ENCODE measurements around the gene EHHADH.

GRCh38 chr3:185282696-185283373 is 29.0 kb upstream of the EHHADH start:
- TF ChIP-seq EZH2phosphoT487 (IDR thresholded peaks at IDR 0.05) (no peak), EZH2 (IDR thresholded peaks at IDR 0.05) (no peak)
- TF ChIP-seq, protein P1, sequence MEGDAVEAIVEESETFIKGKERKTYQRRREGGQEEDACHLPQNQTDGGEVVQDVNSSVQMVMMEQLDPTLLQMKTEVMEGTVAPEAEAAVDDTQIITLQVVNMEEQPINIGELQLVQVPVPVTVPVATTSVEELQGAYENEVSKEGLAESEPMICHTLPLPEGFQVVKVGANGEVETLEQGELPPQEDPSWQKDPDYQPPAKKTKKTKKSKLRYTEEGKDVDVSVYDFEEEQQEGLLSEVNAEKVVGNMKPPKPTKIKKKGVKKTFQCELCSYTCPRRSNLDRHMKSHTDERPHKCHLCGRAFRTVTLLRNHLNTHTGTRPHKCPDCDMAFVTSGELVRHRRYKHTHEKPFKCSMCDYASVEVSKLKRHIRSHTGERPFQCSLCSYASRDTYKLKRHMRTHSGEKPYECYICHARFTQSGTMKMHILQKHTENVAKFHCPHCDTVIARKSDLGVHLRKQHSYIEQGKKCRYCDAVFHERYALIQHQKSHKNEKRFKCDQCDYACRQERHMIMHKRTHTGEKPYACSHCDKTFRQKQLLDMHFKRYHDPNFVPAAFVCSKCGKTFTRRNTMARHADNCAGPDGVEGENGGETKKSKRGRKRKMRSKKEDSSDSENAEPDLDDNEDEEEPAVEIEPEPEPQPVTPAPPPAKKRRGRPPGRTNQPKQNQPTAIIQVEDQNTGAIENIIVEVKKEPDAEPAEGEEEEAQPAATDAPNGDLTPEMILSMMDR (IDR thresholded peaks at IDR 0.05), result no peak
